Fibroblast of the conjunctiva (primary cell): ENCODE data around the gene ROBO2.

Experiments used
- DNase-seq: peaks from one replicate; pipeline ENCODE4 v3.0.0-alpha.2; 2010; ENCODE audit warnings: low read depth

ROBO2 gene

DNA sequence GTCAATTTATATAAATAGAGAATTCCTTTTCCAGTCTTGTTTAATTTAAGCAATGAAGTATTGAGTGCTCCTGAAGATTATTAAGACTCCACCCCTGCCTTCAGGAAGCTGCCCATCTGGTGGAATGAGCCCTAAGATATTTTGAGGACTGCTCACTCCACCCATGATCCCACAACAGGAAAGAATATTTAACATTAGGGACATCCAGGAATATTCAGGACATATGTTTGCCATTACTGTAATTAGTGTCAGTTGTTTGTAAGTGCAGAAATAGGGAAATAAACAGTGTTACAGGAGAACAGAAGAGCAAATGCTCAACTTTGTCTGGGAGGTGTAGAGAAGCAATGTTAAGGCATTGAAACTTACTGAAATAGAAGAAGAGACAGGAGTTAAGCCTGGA is 375.0 kb downstream of the ROBO2 start:
- DNase-seq = no peak

DNA sequence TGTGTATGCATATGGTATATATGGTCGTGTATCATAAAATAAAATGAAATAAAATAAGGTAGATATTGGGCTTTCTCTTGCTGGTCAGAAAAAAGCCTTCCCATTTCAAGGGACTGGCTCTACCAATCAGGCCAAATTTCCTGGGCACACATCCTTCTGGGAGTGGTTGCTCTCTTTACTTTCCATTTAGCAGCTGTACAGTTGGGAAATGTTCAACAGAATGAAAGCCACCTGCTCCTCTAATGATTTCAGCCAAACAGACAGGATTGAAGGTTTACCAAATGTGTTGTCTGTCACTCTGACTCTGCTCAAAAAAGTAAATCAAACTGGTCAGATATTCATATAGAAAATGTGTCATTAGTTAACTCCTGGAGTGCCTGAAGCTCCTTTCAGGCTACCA is 380.4 kb downstream of the ROBO2 start:
- DNase-seq = no peak

DNA sequence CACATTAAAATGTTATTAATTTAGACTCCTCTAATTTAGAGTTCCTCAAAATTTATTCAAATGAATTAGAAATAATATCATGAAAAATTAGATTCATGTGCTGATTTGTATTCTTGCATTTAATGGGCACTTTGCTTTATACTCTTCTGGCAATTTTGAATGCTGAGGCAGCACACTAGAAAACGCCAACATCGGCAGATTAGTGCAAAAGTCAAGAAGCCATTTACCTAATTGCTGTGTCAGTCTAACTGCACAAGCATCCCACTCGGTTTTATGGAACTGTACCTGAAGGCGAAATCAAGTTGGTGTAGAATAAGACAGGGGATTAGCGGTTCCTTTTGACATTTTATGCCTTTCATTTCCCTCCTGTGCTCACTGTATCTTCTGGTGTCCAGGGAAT is 382.0 kb downstream of the ROBO2 start:
- DNase-seq = no peak

DNA sequence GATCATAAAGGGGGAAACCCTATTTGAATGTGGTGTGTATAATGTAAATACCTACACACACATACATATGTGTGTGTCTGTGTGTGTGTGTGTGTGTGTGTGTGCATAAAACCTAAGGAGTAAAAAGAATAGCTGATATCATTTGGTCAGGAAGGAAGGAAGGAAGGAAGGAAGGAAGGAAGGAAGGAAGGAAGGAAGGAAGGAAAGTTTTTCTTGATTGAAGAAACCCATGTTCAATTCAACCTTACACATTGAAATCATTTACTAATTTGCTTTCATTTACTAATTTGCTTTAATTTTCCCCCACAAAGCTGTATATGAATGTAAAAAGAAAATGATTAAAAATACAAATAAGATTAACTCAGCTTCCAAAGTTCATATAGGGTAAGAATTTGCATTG is 386.6 kb downstream of the ROBO2 start:
- DNase-seq = no peak

DNA sequence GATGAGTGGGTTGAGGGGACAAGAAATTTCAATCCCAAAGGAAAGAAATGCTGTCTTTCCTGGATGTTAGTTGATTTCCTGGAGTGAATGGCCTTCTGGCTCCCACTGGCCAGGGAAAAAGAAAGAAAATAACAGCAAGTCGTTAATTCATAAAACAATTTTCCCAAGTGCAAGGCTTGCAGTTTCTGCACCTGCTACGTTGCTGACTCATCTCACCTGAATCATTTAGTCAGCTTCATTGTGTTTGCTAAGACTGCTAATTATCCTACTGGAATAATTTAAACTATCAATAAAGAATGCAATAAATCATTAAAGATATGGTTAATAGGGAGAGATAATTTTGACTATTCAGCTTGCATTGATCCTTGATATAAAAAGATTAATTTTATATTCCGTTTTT is 387.6 kb downstream of the ROBO2 start:
- no peak for DNase-seq

DNA sequence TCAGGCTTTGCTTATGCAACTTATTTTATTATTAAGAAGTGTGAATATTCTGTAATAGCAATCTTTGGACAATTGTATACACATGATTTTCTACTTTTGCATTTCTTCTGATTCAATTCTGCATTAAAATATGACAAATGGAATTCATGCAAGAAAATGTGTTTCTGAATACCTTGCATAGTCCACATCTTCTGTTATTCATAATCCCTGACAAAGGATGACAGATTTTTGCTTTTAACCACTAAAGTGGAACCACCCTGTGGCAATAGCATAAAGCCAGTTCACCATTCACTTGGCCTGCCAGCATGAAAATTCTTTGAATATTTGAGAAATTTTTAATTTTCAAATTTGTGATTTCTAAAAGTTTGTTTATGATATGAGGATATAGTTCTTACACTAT is 397.0 kb downstream of the ROBO2 start:
- no peak for DNase-seq

DNA sequence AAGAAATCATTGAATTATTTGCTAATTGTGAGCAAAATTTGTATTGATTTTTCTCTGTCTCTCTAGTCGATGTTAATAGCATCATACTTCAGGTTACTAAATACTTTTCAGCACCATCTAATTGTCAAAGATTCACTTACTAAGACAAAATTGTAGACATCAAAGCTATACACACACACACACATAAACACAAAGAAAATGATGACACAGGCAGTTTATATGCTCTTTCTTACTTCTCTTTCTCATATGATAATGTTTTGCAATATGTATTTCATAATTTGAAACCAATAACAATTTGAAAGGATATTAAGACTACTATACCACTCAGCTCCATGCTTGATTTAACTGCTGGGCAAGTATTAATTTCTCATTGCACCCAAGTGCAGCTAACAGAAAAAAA is 406.2 kb downstream of the ROBO2 start:
- no peak for DNase-seq

DNA sequence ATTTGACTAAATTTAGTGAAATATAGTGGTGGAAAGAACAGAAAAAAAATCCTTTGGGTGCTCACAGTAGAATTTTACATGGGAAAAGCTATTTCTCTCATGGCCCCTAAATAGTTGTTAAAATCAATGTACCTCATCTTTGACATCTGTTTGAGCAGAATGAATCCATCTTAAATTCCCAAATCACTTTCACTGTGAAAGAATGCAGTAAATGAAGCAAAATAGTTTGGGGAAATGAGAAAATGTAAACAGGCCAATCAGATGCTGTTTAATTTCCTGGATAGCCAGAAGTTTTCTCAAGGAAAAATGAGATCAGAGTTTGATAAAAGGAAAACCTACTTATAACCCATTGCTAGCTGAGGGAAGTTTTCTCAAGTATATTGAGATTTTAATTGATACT is 406.9 kb downstream of the ROBO2 start:
- DNase-seq = no peak

DNA sequence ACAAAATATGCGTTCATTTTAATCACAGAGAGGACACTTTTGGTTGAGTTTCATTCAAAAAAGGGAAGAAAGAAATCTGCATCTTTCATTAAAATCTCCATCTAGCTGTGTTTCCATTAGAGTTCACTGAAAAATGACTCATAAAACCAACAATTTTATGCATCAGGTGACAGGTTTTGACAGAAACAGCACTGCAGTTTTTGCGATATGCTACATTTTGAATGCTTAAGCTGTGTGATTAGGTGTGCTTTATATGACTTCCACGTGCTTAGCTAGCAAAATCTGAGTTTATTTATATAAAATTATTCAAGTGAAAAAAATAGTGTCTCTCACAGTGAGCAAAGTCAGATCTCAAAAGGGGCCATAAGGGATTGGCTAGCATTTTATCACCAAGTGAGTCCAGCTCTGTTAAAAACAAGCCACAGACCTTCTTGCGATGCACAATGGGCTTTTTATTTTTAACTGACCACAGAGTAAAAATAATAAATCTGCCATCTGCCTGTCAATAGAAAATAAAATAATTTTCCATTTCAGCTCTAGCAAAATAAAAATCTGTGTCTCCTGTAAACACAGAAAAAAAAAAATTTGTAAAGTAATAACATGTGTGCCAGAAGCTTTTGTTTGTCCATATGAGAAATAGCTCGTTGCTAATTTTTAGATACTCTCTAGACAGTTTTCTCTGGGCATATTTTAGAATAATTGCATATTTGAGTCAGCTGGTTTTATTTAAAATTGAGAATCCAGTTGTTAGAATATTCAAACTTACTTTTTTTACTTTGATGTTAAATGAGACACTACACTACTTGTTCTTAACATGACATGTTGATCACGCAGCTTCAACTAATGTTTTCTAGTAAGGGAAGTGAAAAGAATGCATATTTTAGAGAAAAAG is 409.8 kb downstream of the ROBO2 start:
- DNase-seq = no peak

DNA sequence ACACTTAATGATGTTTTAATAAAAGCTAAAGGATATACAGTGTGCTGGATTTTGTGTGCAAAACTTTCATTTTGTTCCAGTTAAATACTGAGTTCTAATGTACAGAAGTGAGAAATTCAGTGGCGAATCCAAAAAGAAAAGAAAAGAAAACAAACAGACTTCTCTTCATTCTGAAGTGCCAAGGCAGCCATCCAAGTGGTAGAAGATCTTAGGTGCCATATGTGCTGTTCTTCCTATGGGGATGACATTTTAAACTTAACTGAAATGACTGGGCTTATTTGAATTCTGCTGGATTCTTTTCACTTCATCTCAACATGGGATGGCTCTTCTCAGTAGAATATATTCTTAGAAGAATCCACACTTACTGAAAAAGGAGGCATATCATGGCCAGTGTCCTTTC is 416.5 kb downstream of the ROBO2 start:
- no peak for DNase-seq

DNA sequence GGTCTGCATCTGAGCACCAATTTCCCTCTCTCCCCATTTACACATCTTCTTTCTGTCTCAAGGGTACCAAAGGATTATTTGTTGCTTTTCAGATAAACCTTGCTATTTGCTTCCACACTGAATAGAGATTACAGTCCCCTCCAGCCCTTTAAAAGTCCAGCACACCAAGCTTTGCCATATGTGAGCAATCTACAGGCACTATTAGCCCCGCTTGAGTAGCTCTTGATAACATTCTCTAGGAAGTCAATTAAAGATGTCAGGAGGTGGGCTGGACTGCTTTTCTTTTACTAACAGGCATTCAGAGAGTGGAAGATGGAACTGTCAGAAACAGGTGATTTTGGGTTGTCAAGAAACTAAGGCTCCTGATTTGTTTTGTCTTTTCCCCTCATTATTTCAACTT is 417.0 kb downstream of the ROBO2 start:
- DNase-seq = no peak

DNA sequence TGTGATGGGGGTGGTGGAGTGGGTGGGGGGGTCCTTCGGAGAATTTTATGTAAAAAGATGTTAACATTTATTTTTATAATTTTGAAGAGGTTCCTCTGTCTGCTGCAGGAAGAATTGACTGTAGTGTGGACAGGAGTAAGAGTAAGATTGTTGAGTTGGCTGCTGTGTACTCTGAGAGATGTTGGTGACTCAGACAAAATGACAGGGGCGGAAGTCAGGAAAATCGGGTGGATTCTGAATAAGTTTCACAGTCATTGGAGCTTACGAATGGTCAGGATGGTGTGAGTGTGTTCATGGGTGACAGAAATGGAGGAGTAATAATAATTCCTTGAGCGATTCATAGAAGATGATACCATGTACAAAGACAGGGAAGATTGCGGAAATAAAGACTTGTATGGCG is 420.0 kb downstream of the ROBO2 start:
- no peak for DNase-seq

DNA sequence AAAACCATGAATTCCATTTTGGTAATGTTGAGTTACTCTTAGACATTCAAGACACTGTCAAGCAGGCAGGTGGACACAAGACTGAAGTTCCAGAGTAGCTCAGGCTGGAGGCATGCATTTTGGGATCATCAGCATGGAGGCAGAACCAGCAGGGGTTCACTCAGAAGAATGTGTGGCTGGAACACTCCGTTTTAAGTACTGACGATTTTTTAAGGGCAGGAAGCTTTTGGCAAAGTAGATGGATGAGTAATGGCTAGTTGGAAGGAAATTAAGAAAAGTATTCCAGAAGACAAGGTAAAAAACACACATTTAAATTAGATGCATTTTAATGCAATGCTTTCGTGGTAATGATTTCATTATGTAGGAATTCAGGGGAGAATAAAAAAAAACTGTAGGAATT is 420.4 kb downstream of the ROBO2 start:
- peak; percentile 13 for DNase-seq

DNA sequence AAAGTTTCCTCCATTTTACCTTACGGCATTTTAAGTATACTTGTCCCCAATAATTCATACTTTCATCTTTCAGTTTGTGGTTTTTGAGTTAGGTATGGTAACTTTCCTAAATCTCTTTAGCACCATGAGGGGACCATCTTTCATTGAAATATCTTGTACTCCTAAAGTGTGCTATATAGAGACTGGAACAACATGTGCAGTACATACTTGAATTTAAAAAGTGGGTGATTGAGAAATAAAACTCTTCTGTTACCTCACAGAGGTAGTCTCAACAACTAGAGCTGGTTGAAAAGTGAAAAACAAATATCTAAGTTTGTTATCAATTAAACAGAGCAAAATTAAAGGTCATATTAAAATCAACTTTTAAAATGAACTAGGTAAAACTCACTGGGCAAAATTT is 423.1 kb downstream of the ROBO2 start:
- no peak for DNase-seq

DNA sequence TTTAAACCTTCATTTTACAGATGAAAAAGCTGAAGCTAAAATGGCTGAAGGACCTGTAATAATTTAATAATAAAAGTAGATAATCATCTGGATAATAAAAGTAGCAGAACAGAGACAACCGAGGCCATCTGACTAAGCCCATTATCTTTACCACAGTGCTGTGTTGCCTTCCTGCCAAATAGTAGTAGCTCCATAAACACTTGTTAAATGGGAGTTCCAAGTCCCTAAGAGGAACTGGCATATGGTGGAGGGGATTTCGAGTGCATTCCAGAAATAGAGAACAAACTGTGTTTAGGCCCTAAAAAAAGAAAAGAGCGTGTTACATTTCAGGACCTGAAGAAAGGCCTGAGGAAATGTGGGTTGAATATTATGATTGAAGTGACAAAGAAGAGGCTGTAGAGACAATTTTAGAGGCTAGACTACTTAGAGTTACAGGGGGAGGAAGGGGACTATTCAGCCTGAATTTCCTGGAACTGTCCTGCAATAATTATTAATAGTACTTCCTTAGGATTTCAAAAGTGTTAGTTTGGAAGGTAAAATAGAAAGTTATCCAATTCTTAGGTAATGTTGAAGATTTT is 424.3 kb downstream of the ROBO2 start:
- DNase-seq = no peak

DNA sequence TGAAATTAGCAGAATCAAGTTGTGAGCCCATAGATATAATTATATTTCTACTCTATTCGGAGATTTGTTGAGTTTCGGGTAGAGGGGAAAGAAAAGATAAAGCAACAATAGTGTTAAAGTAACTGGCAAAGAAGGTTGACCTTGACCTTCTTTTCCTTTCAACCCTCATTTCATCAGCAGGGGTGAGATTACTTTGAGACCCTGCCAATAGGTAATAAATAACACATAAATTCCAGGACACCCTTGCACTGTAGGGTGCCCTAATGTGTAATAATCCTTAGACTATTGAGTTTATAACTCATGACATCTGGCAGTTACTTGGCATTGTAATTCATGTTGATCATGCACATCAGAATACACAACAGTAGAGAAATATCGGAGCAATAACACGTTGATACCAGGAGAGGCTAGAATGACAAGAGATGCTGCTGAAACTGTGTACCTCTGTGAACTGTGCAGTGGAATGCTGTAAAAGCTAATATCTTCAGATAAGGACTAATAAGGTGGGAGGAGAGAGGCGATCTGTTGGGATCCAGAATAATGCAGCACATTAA is 426.7 kb downstream of the ROBO2 start:
- DNase-seq = no peak

DNA sequence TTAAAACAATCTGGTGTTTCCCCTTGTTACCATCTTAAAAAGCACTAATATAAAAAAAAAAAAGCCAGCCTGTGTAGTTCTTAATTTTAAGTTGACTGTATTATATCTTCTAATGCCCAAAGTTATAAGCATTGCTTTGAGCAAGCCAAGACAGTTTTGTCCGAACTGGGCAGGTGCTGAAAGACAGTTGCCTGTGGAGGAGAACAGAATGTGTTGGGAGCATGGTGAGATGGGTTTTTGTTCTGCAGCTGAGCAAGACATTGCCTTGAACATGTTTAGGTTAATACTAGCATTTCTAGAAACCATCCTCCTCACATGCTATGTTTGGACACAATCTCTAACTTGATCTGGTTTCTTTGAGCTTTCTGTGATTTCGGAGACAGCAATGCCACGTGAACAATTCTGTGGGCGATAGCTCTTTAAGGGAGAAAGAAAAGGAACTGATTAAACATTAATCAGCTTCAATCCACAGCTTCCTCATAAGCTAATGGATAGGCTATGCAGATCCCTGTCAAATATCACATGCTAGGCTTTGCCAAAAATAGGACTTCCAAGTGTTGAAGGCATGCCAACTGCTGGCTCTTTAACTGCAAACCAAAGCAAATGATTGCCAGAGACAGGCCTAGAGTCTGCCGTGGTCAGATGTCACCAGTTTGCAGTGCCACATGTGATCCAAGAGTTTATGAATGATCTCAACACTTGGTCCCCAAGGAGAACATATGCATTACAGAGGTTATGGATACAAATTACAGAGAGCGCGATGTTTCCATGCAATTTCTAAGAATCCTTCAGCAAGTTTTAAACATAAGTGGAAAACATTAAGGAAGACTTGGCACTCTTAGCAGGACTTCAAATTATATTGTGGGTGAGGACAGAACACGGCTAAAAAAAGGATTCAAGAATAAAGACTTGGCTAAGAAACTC is 428.1 kb downstream of the ROBO2 start:
- DNase-seq = peak; percentile 38

DNA sequence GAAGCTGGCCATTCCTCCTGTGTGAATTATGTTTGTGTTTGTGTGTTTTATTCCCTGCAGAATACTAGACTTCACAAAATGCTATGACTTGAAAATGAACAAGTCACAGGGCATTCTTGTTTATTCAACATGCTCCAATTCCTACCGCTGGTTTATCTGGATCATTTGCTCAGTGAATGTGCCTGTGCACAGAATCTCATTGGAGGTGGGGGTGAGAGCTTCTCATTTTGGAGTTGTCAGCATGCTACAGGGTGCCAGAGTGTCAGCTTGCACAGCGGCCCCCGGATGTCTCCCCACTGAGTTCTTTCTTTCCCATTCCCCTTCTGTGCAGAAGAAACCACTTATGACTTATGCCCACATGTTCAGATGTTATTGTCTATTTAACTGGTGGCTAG is 428.7 kb downstream of the ROBO2 start:
- no peak for DNase-seq

DNA sequence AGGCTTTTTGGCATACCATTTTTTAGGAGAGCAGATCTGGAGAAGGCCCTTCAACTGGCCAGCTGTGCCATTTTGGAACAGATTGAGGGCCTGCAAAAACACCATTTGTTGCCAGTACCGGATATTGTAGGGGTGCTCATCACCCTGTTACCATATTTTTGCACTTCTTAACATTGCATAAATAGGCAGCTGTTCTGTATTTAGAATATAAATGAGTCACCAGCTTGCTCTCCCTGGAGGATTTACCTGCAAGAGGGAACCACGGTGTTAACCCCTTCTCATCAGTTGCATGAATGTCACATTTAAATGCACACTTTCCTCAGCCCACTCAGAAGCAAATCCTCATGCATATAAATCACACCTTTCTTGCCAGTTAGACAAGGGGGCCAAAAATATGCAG is 435.6 kb downstream of the ROBO2 start:
- DNase-seq = no peak

DNA sequence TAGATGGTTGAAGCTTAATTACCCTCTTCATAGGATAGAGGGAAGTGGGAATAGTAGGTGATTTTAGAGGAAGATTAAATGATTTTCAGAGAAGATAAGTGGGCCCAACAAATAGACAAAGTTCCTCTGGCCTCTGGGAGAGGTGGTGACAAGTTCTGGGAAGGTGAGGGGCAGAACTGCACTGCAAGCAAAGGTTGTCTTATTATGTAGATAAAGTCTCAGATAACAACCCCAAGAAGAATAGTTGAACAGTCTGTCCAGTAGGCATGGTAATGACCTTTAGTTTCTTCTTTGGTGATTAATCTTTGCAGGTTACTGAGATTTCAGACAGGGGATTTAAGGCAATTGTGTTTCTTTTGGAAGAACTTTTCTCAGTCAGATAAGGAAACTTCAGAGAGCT is 439.1 kb downstream of the ROBO2 start:
- no peak for DNase-seq

DNA sequence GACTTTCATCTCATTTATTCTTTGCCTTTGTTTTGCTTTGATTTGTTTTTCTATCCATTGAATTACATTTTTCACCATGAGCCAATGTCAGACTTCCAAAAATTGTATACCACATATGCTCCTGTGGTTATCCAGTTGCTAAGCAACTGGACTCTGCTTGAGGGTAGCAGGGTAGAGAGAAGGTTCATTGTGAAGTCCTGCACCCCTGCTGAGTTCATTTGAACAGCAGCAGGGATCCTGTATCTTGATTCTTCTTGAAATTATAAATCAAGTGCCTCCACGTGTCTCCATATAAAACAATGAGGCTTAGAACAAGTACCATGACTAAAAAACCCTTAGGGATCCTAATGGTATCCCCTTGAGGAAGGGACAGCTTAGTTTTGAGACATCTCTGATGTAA is 449.3 kb downstream of the ROBO2 start:
- no peak for DNase-seq

DNA sequence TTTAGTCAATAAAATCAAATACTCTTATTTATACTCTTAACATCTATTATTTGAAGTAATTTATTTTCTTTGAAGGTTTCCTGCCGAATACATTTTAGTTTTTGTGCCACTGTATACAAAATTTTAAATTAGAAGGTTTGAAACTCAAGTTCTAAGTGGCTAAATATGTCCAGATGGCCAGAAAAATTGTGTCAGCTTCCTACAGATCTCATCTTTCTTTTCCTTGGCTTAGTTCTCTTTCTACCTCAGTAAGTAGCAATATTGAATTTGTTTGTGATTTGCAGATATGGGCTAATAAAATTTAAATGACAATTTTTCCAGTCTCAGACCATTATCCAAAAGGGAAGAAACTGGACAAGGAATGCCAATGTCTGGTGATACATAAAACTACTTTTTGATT is 452.1 kb downstream of the ROBO2 start:
- DNase-seq = no peak

DNA sequence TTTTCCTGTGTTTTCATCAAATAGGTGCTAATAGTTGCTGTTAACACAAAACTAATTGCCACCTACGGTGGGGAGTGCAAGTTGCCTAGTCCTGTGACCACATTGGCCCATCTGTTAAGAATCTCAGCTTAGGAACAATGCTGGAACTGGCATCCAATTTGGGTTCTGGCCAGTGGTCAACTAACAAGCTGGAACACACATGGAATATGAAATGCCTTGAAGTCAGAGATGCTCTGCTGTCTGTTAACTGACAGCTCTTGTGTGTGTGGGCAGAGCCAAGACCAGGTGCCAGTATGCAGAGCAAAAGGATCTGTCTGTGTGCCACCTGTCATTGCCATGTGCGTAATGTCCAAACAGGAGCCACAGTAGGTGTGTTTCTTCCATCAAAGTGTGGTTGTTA is 460.8 kb downstream of the ROBO2 start:
- DNase-seq = no peak
